WERI-Rb-1 (cell line): ENCODE results near the gene TRIO.

Experiments
- DNase-seq: peaks from one replicate; pipeline ENCODE4 v3.0.0-alpha.2; 2020
- H3K27ac ChIP-seq: fragments of 250-450 bp; sonication (Bioruptor Pico); 2 replicates; pipeline ENCODE4 v1.5.1; 2020; ENCODE audit warnings: mild to moderate bottlenecking, moderate library complexity
- H3K27me3 ChIP-seq: fragments of 250-450 bp; sonication (Bioruptor Pico); 2 replicates; pipeline ENCODE4 v1.5.1; 2021; ENCODE audit warnings: mild to moderate bottlenecking, low read depth, moderate library complexity; ENCODE audit not compliant: insufficient read depth, severe bottlenecking
- H3K36me3 ChIP-seq: fragments of 250-450 bp; sonication (Bioruptor Pico); 2 replicates; pipeline ENCODE4 v1.5.1; 2020; ENCODE audit warnings: mild to moderate bottlenecking, moderate library complexity
- H3K4me3 ChIP-seq: 2 replicates; pipeline ENCODE4 v1.5.1; 2011; ENCODE audit warnings: low read depth, mild to moderate bottlenecking, control low read depth, low read length
- H3K9me3 ChIP-seq: fragments of 250-450 bp; sonication (Bioruptor Pico); 2 replicates; pipeline ENCODE4 v1.5.1; 2021; ENCODE audit warnings: mild to moderate bottlenecking, moderate library complexity; ENCODE audit not compliant: severe bottlenecking
- TF ChIP-seq, protein P1 (sequence below): IDR thresholded peaks from 2 replicates; pipeline ENCODE4 v1.5.1; 2011; ENCODE audit warnings: low read depth, mild to moderate bottlenecking, control low read depth, inconsistent platforms, low read length

TRIO gene

DNA sequence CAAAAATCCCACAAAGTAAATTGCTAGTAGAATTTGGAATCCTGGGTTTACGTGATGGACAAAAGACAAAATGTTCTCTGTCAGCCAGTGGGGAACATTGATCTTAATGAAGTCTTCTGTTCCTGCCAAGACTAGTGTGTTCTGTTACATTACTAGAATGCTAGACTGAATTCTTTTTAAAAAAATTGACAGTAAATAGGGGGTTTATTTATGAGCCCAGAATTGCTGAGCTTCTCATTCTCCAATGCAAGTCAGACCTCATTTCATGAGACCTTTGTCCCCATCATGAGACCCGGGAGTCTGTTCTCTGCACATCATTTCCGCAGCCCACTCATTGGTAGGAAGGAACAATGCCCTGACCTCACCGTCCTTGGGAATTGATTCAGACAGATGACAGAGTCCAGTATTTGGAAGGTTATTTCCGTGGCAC, 264.6 kb downstream of the TRIO start:
- Histone ChIP-seq H3K36me3 (peaks cover 30% of the 10 kb centered on the region), H3K27me3 (no peaks in the 10 kb centered on the region), H3K9me3 (no peaks in the 10 kb centered on the region), H3K27ac (no peak overlapping the region), H3K4me3 (no peak overlapping the region)
- TF ChIP-seq, protein P1, sequence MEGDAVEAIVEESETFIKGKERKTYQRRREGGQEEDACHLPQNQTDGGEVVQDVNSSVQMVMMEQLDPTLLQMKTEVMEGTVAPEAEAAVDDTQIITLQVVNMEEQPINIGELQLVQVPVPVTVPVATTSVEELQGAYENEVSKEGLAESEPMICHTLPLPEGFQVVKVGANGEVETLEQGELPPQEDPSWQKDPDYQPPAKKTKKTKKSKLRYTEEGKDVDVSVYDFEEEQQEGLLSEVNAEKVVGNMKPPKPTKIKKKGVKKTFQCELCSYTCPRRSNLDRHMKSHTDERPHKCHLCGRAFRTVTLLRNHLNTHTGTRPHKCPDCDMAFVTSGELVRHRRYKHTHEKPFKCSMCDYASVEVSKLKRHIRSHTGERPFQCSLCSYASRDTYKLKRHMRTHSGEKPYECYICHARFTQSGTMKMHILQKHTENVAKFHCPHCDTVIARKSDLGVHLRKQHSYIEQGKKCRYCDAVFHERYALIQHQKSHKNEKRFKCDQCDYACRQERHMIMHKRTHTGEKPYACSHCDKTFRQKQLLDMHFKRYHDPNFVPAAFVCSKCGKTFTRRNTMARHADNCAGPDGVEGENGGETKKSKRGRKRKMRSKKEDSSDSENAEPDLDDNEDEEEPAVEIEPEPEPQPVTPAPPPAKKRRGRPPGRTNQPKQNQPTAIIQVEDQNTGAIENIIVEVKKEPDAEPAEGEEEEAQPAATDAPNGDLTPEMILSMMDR, result no peak
- no peak for DNase-seq

DNA sequence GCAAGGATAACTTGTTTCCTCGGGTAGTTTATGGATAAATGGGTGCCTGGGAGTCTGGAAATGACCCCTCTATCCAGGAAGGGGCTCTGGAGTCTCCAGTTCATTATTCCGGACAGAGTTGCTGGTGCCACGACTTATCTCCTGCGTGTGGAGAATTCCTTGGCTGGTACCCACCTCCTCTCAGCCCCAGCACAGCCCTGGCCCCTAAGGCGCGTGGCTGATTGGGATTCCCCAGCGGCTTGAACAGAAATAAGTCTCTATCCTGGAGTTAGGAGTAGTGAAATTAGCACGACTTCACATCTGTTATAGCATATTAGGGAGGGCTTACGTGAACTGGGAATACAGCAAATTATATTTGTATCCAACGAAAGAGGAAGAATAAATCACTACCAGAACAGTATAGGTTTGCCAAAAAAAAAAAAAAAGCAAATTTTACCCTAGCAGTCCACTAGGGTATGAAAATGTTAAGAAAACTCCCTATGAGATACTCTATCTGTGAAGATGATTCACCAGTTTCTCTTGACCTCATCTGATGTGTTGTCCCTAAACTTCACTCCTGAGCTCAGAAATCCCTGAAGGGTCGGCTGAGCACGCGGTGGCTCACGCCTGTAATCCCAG, 265.9 kb downstream of the TRIO start:
- H3K27me3 ChIP-seq, result no peaks in the 10 kb centered on the region
- TF ChIP-seq, protein P1, result no peak
- no peak overlapping the region for H3K4me3 ChIP-seq
- DNase-seq, result no peak
- no peak overlapping the region for H3K27ac ChIP-seq
- peaks cover 30% of the 10 kb centered on the region for H3K36me3 ChIP-seq
- H3K9me3 ChIP-seq, result no peaks in the 10 kb centered on the region

DNA sequence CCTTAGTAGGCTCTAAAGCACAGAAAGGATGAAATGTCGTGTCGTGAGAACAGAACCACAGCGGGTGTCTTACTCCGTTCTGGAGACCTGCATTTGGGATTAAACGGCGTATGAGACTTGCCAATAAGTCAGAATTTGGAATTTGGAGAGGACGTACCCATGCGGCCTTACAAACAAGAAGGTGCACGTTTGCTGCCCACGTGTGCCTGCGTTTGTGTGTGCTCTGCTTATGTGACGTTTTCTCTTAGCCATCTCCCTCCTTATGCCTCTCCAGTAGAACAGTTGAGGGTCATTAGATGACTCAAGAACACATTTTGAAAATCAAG, 266.9 kb downstream of the TRIO start:
- Histone ChIP-seq H3K4me3 (no peak overlapping the region), H3K9me3 (no peaks in the 10 kb centered on the region), H3K36me3 (peaks cover 30% of the 10 kb centered on the region), H3K27me3 (no peaks in the 10 kb centered on the region), H3K27ac (no peak overlapping the region)
- DNase-seq, result no peak
- TF ChIP-seq, protein P1, result no peak

DNA sequence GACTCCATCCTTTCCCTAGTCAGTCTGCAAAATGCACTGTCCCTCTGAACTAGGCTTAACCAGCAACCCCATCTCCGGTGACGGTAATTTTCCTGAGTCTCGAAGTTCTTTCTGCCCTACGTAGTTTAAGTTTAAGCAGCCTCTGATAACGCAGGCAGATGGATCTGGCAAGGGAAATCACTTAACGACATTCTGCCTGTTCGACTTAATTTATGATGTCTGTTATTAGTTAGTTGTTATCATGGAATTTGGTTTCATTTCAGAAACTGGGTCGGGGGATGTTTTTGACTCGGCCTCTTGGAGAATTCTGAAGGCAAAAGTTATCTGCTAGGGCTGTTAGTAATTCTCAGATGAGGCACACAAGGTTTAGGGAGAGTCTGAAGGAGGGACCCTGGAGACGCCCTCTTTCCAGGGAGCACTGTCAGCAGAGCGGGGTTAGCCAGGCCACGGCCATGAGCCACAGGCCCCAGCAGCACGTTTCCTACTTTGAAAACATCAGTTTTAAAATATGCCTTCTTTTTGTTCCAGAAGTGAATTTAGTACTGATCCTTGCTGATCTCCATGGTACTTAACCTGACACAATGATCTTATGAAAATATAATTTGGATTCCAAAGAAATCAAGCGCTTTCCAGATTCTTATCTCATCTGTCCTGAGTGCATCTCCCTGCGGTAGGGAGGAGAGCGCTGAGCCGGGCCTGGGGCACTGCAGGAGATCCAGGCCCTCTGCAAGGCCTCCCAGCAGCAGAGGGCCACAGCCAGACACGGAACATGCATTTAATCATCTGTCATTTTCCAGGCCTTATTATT, 267.5 kb downstream of the TRIO start:
- H3K27me3 ChIP-seq, result no peaks in the 10 kb centered on the region
- no peak for DNase-seq
- no peak overlapping the region for H3K4me3 ChIP-seq
- H3K27ac ChIP-seq, result no peak overlapping the region
- TF ChIP-seq, protein P1, result no peak
- peaks cover 30% of the 10 kb centered on the region for H3K36me3 ChIP-seq
- H3K9me3 ChIP-seq, result no peaks in the 10 kb centered on the region

DNA sequence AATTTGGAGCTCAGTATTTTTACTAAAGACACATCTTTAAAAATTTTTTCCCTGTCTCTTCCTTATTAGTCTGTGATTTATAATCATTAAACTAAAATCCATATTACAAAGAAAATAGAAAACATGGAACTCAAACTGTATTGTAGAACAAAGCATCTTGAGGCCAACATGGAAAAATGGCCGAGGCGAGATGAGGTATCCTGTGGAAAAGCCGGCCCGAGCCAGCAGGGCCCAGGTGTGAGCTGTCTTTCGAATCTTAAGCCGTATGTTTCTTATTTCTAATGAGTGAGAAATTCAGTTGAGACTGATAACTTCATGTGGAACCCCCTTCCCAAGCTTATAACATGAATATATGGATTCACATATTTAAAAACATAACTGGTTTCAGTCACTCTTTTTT, 268.1 kb downstream of the TRIO start:
- Histone ChIP-seq H3K27me3 (no peaks in the 10 kb centered on the region), H3K36me3 (peaks cover 29% of the 10 kb centered on the region), H3K4me3 (no peak overlapping the region), H3K9me3 (no peaks in the 10 kb centered on the region), H3K27ac (no peak overlapping the region)
- DNase-seq, result no peak
- TF ChIP-seq, protein P1, result no peak
